SK-N-DZ (cell line): Measurements from ENCODE around the gene SLMAP.
"Not testable (repeated sequence)": the region's sequence is repeated elsewhere in the genome, so short reads cannot be mapped to it uniquely, and the experiment has no call there.

Source experiments
- DNase-seq: peaks from one replicate; pipeline ENCODE4 v3.0.0-alpha.2; 2015; ENCODE audit warnings: low spot score

Gene SLMAP

DNA sequence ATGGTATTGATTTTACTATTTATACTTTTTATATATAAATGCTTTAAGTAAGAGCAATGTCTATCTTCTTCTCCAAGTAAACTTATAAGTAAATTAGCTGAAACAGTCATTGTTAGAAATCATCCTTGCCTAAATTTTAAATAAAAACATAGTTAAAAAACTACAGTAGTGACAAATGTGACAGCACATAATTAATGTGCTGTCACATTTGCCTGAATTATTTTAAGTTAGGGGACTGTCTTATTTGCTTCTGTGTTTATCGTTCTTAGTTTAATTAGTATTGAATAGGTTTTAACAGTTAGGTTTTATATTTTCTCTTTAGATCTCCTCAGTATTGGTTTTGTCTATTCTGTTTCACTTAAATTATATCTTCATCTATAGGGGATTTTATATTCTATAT lies 36.1 kb downstream of the SLMAP start:
- DNase-seq = no peak

- DNase-seq = no peak
Measured at GRCh38 chr3:57793737-57794187, 37.7 kb downstream of the SLMAP start.

DNA sequence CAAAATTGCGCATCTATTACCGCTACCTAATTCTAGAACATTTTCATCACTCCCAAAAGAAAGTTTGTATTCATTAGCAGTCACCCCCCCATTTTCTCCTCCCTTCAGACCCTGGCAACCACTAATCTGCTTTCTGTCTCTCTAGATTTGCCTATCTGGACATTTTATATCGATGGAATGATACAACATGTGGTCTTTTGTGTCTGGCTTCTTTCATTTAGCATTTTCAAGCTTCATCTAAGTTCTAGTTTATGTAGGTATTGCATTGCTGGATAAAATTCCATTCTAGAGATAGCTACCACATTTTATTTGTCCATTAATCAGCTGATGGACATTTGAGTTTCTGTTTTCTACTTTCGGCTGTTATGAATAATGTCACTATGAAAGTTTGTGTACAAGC lies 38.4 kb downstream of the SLMAP start:
- no peak for DNase-seq

DNA sequence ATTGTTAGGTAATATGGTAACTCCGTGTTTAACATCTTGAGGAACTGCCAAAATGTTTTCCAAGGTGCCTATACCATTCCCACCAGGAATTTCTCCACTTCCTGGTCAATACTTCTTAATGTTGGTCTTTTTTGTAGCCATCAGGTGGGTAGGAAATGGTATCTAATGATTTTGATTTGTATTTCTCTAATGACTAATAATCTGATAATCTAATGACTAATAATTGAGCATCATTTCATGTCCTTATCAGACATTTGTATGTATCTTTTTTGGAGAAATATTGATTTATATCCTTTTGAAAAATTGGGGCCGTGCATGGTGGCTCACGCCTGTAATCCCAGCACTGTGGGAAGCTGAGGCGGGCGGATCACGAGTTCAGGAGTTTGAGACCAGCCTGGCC lies 38.8 kb downstream of the SLMAP start:
- no peak for DNase-seq

DNA sequence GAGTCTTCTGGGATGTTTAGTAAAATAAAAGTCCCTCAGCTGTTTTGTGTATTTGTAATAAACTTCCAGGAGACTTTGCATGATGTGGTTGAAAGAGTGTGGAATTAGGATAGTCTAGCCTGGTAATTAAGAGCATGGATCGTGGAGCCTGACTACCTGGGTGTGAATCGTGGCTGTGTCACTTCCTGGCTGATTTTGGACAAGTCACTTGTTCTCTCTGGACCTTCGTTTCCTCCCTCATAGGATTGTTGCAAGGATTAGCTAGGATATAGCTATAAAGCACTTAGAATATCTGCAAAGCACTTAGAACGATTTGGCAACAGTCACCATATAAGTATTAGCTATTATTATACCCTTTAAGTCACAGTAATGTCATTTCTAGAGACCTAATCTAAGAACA lies 40.2 kb downstream of the SLMAP start:
- no peak for DNase-seq

GRCh38 chr3:57797701-57798487 lies 41.8 kb downstream of the SLMAP start:
- no peak for DNase-seq

- no peak for DNase-seq
Measured at GRCh38 chr3:57803647-57804081, 47.6 kb downstream of the SLMAP start.

DNA sequence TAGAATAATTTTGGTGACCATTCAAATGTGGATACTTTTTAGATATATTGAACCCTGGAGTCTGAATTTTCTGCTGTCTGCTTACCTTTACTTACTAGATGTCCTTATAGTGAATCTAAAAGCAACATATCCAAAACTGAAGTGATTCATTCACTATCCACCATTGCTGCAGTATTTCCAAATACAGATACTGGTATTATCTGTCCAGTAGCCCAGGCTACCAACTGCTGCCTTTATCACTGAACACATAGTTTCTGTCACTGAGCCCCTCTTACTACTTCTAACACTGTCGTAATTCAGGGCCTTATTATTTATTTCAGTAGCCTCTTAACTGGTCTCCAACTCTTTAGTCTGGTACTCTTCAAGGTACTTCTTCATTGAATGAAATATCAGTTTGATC lies 49.2 kb downstream of the SLMAP start:
- no peak for DNase-seq

- no peak for DNase-seq
Measured at GRCh38 chr3:57805674-57806073, 49.6 kb downstream of the SLMAP start.

DNA sequence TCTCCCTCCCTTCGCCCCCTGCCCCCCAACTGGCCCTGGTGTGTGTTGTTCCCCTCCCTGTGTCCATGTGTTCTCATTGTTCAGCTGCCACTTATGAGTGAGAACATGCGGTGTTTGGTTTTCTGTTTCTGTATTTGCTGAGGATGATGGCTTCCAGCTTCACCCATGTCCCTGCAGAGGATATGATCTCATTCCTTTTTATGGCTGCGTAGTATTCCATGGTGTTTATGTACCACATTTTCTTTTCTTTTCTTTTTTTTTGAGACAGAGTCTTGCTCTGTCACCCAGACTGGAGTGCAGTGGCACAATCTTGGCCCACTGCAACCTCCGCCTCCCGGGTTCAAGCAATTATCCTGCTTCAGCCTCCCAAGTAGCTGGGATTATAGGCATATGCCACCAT lies 50.1 kb downstream of the SLMAP start:
- not testable (repeated sequence) for DNase-seq

- DNase-seq = no peak
Measured at GRCh38 chr3:57808961-57809608, 53.0 kb downstream of the SLMAP start.

- DNase-seq = no peak
Measured at GRCh38 chr3:57809609-57809968, 53.5 kb downstream of the SLMAP start.

DNA sequence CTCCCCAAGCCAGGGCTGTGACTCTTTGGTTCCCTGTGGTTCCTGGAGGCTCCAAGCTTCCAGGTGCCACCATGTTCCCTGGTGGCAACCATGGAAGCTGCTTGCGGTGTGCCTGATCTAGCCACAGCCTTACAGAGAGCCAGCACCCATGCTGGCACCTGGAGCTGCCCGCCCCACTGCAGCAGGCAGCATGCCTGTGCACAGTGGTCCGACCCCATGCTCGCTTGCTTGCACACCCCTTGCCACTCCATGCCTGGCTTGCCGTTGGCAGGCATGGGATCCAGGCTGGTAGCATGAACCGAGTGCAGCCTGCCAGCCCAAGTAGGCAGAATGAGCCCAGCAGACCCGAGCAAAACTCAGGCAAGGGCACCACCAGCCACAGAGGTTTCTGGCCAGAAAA lies 53.9 kb downstream of the SLMAP start:
- DNase-seq = no peak

- no peak for DNase-seq
Measured at GRCh38 chr3:57810471-57811137, 54.5 kb downstream of the SLMAP start.

DNA sequence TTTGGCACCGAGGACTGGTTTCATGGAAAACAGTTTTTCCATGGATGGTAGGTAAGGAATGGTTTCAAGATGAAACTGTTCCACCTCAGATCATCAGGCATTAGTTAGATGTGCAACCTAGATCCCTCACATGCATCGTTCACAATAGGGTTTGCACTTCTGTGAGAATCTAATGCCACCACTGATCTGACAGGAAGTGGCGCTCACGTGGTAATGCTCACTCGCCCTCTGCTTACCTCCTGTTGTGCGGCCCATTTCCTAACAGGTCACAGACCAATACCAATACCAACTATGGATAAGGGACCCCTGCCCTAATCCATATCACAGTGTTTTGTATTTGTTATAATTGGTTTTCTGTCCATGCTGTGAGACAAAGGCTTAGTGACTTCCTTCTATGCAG lies 58.9 kb downstream of the SLMAP start:
- no peak for DNase-seq

- DNase-seq = no peak
Measured at GRCh38 chr3:57816471-57817095, 60.5 kb downstream of the SLMAP start.

- DNase-seq = no peak
Measured at GRCh38 chr3:57818772-57819171, 62.7 kb downstream of the SLMAP start.

GRCh38 chr3:57820479-57820878 lies 64.4 kb downstream of the SLMAP start:
- DNase-seq = no peak

- DNase-seq = no peak
Measured at GRCh38 chr3:57821765-57822164, 65.7 kb downstream of the SLMAP start.

- no peak for DNase-seq
Measured at GRCh38 chr3:57822686-57823085, 66.6 kb downstream of the SLMAP start.

DNA sequence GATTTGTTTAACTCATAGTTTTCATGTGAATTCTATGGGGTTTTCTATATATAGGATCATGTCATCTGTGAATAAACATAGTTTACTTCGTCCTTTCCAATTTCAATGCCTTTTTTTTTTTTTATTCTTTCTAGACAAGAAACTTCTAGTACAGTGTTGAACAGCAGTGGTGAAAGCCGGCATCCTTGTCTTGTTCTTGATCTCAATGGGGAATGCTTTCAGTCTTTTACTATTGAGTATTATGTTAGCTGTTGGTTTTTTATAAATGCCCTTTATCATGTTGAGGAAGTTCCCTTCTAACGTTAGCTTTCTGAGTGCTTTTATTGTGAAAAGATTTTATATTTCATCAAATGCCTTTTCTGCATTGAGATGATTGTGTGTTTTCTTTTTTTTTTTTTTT lies 69.0 kb downstream of the SLMAP start:
- DNase-seq = no peak

DNA sequence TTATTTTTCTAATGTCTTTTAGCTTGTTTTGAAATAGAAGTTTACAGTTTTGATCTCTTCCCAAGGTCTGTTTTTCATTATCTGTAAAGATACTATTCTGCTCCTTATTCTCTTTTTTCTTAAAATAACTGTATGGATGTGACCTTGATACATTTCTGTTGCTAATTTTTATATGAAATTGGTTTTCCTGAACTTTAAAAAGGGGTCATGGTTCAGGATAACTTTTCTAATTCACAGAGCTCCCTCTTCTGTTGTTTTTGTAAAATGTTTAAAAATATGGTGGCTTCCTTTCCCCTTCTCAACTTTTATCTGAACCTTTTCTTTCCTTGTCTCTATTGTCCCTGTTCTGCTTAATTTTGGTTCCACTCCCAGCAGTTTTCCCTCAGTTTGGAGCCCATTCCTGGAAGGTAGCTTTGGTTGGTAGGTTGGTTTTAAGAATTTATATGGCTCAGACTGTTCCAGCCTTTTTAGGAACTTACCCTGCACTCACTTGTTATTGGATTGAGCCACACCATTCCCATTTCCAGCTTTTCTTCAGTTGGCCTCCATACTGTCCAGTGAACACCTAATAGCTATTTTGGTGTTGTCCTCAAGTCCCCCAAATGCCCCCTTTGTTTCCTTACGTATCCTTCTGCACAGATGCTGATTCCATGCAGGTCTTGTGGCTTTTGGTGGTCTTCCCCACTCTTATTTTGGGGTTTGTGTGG lies 70.3 kb downstream of the SLMAP start:
- DNase-seq = no peak
